Fibroblast of skin of right biceps (primary cell): ENCODE results near the gene PRXL2C.
"Not testable (repeated sequence)": the region's sequence is repeated elsewhere in the genome, so short reads cannot be mapped to it uniquely, and the experiment has no call there.

Source experiments
- DNase-seq: peaks from one replicate; pipeline ENCODE4 v3.0.0-alpha.2; 2013

PRXL2C gene

GRCh38 chr9:96646081-96646991 lies 8.8 kb downstream of the PRXL2C start:
- peak; percentile 77 for DNase-seq

DNA sequence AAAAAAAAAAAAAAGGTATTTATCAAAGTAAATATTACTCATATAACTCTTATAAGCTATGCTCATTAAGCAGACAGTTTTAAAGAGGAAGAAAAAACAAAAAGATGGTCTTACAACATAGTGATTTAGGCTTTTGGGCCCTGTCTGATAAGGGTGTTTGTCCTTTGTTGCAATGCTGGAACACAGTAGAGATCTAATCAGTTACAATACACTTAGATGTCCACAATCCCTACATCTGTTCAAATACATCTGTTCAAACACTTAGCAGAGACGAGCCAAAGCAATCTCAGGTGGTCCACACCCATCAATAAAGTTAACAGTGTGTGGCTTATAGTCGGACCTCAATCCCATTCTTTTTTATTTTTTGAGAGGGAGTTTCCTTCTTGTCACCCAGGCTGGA lies 11.0 kb downstream of the PRXL2C start:
- no peak for DNase-seq

DNA sequence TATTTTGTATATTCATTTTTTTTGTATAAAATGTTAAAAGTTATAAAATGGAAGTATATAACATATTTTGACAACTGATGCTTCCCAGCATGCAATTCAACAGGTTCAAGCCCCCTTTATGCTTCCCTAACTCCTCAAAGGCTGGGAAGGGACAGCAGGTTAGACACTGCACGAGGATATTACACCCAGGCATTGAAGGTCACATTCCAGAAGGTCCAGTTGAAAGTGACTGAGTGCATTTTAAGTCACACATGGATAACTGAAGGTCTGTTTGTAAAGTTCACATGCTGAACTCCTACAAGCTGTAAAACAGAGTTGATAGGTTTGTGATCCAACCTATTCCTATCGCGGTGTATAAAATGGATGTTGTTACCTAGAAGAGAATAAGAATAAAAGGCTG lies 13.6 kb downstream of the PRXL2C start:
- no peak for DNase-seq

DNA sequence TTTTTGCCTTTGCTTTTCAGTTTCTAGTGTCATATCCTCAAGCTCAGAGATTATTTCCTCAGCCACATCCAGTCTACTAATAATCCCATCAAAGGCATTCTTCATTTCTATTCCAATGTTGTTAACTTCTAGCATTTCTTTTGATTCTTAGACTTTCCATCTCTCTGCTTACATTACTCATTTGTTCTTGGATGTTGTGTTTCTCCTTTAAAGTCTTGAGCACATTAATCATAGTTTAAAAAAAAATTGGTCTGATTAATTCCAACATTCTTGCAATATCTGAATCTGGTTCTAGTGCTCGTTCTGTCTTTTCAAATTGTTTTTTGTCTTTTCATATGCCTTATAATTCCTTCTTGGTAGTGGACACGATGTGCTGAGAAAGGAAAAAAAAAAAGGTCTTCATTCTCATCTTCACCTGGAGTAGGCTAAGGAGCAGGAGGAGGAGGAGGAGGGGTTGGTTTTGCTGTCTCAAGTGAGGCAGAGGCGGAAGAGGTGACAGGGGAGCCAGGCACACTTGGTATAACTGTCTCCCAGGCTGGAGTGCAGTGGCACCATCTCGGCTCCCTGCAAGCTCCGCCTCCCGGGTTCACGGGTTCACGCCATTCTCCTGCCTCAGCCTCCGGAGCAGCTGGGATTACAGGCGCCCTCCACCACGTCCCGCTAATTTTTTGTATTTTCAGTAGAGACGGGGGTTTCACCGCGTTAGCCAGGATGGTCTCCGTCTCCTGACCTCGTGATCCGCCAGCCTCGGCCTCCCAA lies 16.3 kb downstream of the PRXL2C start:
- DNase-seq = no peak

GRCh38 chr9:96636368-96636767 lies 18.7 kb downstream of the PRXL2C start:
- no peak for DNase-seq

GRCh38 chr9:96633579-96633978 lies 21.5 kb downstream of the PRXL2C start:
- DNase-seq = not testable (repeated sequence)

DNA sequence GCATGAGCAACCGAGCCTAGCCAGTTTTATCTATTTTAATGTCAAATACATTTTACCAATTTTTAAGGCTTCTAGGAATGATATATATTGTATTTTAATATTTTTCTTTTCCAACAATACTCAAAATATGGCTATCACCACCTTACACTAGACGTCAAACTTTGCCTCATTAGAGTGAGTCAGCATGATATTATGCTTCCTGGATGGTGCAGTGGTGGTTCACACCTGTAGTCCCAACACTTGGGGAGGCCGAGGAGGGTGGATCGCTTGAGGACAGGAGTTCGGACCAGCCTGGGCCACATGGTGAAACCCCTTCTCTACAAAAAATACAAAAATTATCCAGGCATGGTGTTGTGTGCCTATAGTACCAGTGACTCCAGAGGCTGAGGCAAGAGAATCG lies 28.2 kb downstream of the PRXL2C start:
- no peak for DNase-seq

GRCh38 chr9:96621618-96622017 lies 33.5 kb downstream of the PRXL2C start:
- DNase-seq = peak; percentile 29

DNA sequence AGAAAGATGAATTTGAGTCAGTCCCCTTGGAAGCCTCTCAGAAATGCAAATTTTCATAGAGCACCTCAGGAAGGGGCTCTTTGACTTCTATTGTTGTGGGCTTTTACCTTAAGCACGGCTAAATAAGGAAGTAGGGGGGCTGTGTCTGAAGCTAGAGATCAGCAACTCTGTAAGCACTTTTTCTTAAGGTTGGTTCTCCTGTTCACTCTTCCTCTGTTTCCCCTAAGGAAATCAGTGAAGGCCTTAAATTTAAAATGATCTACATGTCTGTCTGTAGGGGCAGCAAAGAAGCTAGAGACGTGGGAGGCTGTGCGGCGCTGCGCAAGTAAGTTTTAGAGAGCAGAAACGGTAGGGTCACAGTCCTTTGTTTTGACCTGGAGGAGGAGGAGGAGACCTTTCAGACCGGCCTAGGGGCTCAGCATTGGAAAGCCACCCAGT lies 34.3 kb downstream of the PRXL2C start:
- DNase-seq = no peak

GRCh38 chr9:96620181-96620514 lies 35.0 kb downstream of the PRXL2C start:
- no peak for DNase-seq

- DNase-seq = peak; percentile 92
These were observed 35.5 kb downstream of the PRXL2C start, which contains the start of gene CDC14B for GRCh38 chr9:96619491-96620180. CDC14B (minus strand) TSS chr9:96619843; CDS start chr9:96619378, 465 bp downstream.

GRCh38 chr9:96619124-96619465 lies 36.0 kb downstream of the PRXL2C start:
- DNase-seq = no peak

GRCh38 chr9:96618209-96619123 lies 36.7 kb downstream of the PRXL2C start:
- peak; percentile 47 for DNase-seq

DNA sequence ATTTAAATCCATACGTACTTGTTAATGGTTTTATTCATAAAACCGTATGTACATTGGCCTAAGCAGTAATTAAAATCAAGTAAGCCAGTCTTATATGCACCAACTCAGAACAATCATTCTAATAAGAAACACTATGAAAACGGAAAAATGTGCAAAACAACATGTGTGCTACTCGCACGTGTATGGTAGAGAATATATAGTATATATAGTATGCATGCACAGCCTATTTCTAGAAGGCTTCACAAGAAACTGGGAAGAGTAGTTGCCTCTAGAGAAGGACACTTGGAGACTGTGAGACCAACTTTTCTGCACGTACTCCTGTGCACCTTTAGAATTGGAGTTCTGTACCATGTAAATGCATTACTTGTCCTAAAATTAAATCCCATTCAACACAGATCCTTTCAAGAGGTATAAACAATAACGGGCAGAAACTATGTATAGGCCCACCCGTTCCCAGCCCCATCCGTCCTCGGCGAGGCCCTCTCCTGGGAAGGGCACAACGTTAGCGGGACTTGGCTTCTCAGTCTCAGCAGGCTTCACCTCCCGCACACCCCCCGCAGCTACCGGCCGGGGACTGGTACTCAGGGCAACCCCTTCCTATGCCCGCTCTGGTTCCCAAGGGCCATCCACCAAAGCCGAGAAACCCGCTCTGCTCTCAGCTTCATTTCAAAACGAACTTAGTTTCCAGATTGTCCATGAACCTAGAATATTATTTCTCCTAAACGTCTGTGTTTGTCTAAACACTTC lies 37.5 kb downstream of the PRXL2C start:
- no peak for DNase-seq

DNA sequence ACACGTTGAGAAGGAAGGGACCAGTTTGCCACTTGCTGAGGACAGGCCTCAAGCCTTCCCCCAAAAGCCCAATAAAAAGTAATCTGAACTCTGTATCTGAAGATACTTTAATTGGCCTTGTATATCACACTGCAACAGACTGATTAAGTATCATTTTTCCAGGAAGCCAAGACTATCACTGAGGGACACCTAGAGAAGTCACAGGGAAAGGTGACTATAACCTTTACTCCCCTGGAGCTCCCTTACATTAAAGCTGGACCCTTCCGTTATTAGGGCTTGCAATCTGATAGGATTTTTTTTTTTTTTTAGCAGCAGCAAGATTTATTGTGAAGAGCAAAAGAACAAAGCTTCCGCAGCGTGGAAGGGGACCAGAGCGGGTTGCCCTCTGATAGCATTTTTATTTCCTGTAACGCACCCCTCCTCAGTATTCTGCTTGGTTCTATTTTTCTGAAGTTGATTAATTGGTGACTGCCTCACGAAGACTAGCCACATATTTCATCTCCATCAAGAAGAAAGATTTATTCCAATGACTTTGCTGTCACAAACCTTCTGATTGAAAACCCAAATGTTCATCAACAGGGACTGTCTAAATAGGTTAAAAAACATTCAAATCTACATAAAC lies 38.2 kb downstream of the PRXL2C start:
- DNase-seq = no peak

- no peak for DNase-seq
These were observed 39.7 kb downstream of the PRXL2C start for GRCh38 chr9:96615411-96615810.

DNA sequence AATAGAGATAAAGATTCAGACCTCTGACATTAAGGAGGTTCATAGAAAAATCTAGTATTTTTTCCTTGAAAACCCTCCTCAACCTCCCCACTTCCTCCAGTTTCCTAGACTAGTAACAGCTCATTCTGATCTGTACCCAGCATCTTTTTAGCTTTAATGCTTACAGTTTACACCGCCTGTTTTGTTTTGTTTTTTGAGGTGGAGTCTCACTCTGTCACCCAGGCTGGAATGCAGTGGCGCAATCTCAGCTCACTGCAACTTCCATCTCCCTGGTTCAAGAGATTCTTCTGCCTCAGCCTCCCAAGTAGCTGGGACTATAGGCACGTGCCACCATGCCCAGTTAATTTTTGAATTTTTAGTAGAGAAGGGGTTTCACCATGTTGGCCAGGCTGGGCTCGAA lies 40.5 kb downstream of the PRXL2C start:
- DNase-seq = not testable (repeated sequence)

DNA sequence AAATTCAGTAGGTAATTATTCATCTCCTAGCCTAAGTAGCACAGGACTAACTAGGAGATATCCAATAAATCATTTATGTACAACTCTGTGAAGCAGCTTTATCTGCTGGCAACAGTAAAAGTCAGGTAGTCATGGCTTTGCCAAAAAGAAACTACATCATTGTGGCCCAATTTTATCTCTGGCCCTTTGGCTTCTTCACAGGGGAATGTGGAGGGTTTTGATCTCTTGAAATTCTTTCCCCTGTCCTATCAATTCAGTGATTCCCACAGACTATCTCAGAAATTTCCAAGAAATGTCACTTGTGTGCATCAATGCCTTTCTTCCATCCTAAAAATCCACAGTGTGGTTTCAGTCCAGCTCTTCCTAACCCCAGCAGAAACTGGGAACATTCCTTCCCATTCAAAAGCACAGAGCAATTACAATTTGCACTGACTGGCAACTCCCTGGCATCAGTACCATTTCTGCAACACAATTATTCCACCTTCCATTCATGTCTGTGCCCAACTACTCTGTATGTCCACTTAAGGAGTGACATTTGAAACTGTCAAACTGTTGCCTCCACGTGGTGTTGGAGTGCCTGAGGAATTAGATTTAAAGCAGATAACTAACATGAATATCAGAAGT lies 42.0 kb downstream of the PRXL2C start:
- no peak for DNase-seq

GRCh38 chr9:96612105-96612965 lies 42.8 kb downstream of the PRXL2C start:
- DNase-seq = peak; percentile 86

DNA sequence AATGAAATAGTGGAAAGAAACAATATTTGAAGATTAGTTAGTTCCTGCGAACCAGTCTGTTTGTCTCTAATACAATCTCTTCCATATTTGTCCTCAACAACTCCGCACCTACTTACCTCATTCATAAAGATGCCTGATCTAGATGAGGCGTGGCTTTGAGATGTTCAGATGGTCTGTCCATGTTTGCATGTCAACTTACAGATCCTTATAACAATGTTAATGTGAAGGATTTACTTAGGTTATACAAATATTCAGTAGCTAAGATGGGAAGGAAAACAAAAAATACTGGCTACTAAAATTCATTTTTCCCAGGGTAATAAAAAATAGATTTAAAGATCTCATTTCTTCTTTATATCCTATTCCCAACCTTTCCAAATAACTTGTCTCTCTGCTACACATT lies 43.8 kb downstream of the PRXL2C start:
- DNase-seq = no peak
